Keratinocyte (primary cell): ENCODE measurements around the gene HRNR. TPM values are rescaled to one million over a fixed set of nuclear protein-coding genes. Genes with fewer than 3 reads are reported as not detected.

ENCODE experiments used
- DNase-seq: peaks from one replicate; pipeline ENCODE4 v3.0.0-alpha.2; 2011; ENCODE audit warnings: low read depth, missing footprints, low spot score
- FAIRE-seq: peaks from 2 replicates; lab custom pipeline; 2011; peaks lifted over from hg19 to GRCh38; lab: Jason Lieb, UNC
- H2AFZ ChIP-seq: 2 replicates; pipeline ENCODE4 v1.6.0; 2012; ENCODE audit warnings: low read length, control low read depth, inconsistent platforms; ENCODE audit not compliant: control insufficient read depth
- H3K27ac ChIP-seq: 2 replicates; pipeline ENCODE4 v1.5.1; 2011; ENCODE audit warnings: low read length; ENCODE audit not compliant: control insufficient read depth, insufficient read depth
- H3K27me3 ChIP-seq: 3 replicates; pipeline ENCODE4 v1.6.0; 2011; ENCODE audit warnings: low read length; ENCODE audit not compliant: control insufficient read depth, insufficient read depth; ENCODE audit errors: extremely low read depth
- H3K36me3 ChIP-seq, 2 experiments: 2 replicates in 1 of 2; 3 replicates in 1 of 2; pipeline ENCODE4 v1.5.1; 2011; ENCODE audit warnings: low read length in 2 of 2, mild to moderate bottlenecking in 1 of 2; ENCODE audit not compliant: control insufficient read depth in 2 of 2, insufficient read depth in 2 of 2; ENCODE audit errors: extremely low read depth in 1 of 2
- H3K4me1 ChIP-seq: 3 replicates; pipeline ENCODE4 v1.5.1; 2011; ENCODE audit warnings: low read length; ENCODE audit not compliant: control insufficient read depth, insufficient read depth; ENCODE audit errors: extremely low read depth
- H3K4me2 ChIP-seq: 3 replicates; pipeline ENCODE4 v1.6.0; 2011; ENCODE audit warnings: low read depth, low read length; ENCODE audit not compliant: control insufficient read depth, insufficient read depth; ENCODE audit errors: extremely low read depth
- H3K4me3 ChIP-seq, 3 experiments: fragments of 200-600 bp in 1 of 3; sonication (generic) in 1 of 3; 2 replicates in 2 of 3; 3 replicates in 1 of 3; pipeline ENCODE4 v1.5.1; 2011 to 2016; ENCODE audit warnings: low read length in 3 of 3, mild to moderate bottlenecking in 3 of 3, control low read depth in 2 of 3, inconsistent platforms in 1 of 3, low read depth in 1 of 3, mixed read lengths in 1 of 3, mixed run types in 1 of 3, moderate library complexity in 1 of 3; ENCODE audit not compliant: control insufficient read depth in 2 of 3, insufficient read depth in 2 of 3; ENCODE audit errors: extremely low read depth in 1 of 3
- H3K79me2 ChIP-seq: 2 replicates; pipeline ENCODE4 v1.6.0; 2012; ENCODE audit warnings: low read length; ENCODE audit not compliant: control insufficient read depth, insufficient read depth
- H3K9ac ChIP-seq: 3 replicates; pipeline ENCODE4 v1.6.0; 2011; ENCODE audit warnings: low read length; ENCODE audit not compliant: control insufficient read depth, insufficient read depth; ENCODE audit errors: extremely low read depth
- H3K9me1 ChIP-seq: 3 replicates; pipeline ENCODE4 v1.6.0; 2011; ENCODE audit warnings: low read length; ENCODE audit not compliant: control insufficient read depth, insufficient read depth; ENCODE audit errors: extremely low read depth
- H3K9me3 ChIP-seq: 2 replicates; pipeline ENCODE4 v1.5.1; 2012; ENCODE audit warnings: low read depth, low read length; ENCODE audit not compliant: control insufficient read depth
- H4K20me1 ChIP-seq: 3 replicates; pipeline ENCODE4 v1.6.0; 2011; ENCODE audit warnings: low read length; ENCODE audit not compliant: control insufficient read depth, insufficient read depth; ENCODE audit errors: extremely low read depth
- CTCF ChIP-seq, 3 experiments: IDR thresholded peaks in 1 of 3; conservative IDR thresholded peaks in 1 of 3; optimal IDR thresholded peaks in 1 of 3; 2 replicates in 2 of 3; 3 replicates in 1 of 3; pipeline versions ENCODE3 to v1.5.1; 2011; ENCODE audit warnings: low read length in 3 of 3, mild to moderate bottlenecking in 3 of 3, moderate library complexity in 2 of 3, control low read depth in 1 of 3, inconsistent platforms in 1 of 3; ENCODE audit not compliant: insufficient read depth in 2 of 3; ENCODE audit errors: extremely low read depth in 1 of 3
- EZH2 ChIP-seq: IDR thresholded peaks from one replicate; pipeline ENCODE4 v1.6.1; 2012; ENCODE audit warnings: inconsistent platforms, mild to moderate bottlenecking, low read length, moderate library complexity
- dilution Hi-C: fragments of 300-500 bp; cut with MboI; formaldehyde crosslinking; loops from one replicate; pipeline ENCODE4 v1.7.0; 2020; ENCODE audit warnings: low sequenced_read_pairs; ENCODE audit not compliant: extremely low pct_ligation_motif_present
- polyA plus RNA-seq, 5 experiments: library from polyadenylated mRNA; depleted of rRNA in 3 of 5; stranded (reverse) in 3 of 5; stranded (forward) in 1 of 5; unstranded in 1 of 5; fragments of >200 nt; gene quantifications; 1 replicate in 1 of 5; 2 replicates in 3 of 5; 3 replicates in 1 of 5; pipeline versions ENCODE4 v1.2.1 to v1.2.3, GENCODE V29; 2011 to 2012; ENCODE audit warnings: missing spikeins in 2 of 5, low read depth in 1 of 5, low replicate concordance in 1 of 5

HRNR gene
- polyA plus RNA-seq, 1 donor (not counting 4 experiments of a cell fraction or from before 2014, with no cell fraction given) = 0.09 TPM

GRCh38 chr1:152190589-152190988 lies 33.4 kb downstream of the HRNR start:
- peak; percentile 81 for FAIRE-seq
- H3K79me2 ChIP-seq = no peaks in the 10 kb centered on the region
- dilution Hi-C loops = no loop called here
- no peaks in the 10 kb centered on the region for H4K20me1 ChIP-seq
- H3K4me2 ChIP-seq = peak overlapping the region; percentile 49
- H3K36me3 ChIP-seq = no peaks in the 10 kb centered on the region
- H3K9me1 ChIP-seq = no peaks in the 10 kb centered on the region
- no peak for DNase-seq
- TF ChIP-seq CTCF (optimal IDR thresholded peaks at IDR 0.05 in 1 of 3, IDR thresholded peaks at IDR 0.05 in 1 of 3, conservative IDR thresholded peaks at IDR 0.05 in 1 of 3; ENCODE audit: extremely low read depth in 1 of 3, insufficient read depth in 2 of 3, low read length in 3 of 3) = no peak
- no peak for TF ChIP-seq EZH2
- H3K9ac ChIP-seq = no peak overlapping the region
- no peaks in the 10 kb centered on the region for H3K27me3 ChIP-seq
- H3K27ac ChIP-seq = peak overlapping the region; percentile 65
- H3K9me3 ChIP-seq = no peaks in the 10 kb centered on the region
- H3K4me1 ChIP-seq = peaks cover 41% of the 10 kb centered on the region
- H3K4me3 ChIP-seq = no peak overlapping the region
- no peak overlapping the region for H2AFZ ChIP-seq

GRCh38 chr1:152189657-152190442 lies 34.1 kb downstream of the HRNR start:
- H3K9me3 ChIP-seq = no peaks in the 10 kb centered on the region
- no peak overlapping the region for H2AFZ ChIP-seq
- TF ChIP-seq CTCF (optimal IDR thresholded peaks at IDR 0.05 in 1 of 3, IDR thresholded peaks at IDR 0.05 in 1 of 3, conservative IDR thresholded peaks at IDR 0.05 in 1 of 3; ENCODE audit: extremely low read depth in 1 of 3, insufficient read depth in 2 of 3, low read length in 3 of 3) (peak; percentile 63 to 87 (median 81)), EZH2 (no peak)
- H3K9me1 ChIP-seq = no peaks in the 10 kb centered on the region
- H3K9ac ChIP-seq = no peak overlapping the region
- dilution Hi-C loops = no loop called here
- peak overlapping the region; percentile 49 for H3K4me2 ChIP-seq
- peak overlapping the region; percentile 56 for H3K27ac ChIP-seq
- peak overlapping the region in 1 of 3 experiments; percentile 44 for H3K4me3 ChIP-seq
- no peaks in the 10 kb centered on the region for H4K20me1 ChIP-seq
- H3K27me3 ChIP-seq = no peaks in the 10 kb centered on the region
- no peaks in the 10 kb centered on the region for H3K36me3 ChIP-seq
- DNase-seq = no peak
- peak; percentile 92 for FAIRE-seq
- H3K79me2 ChIP-seq = no peaks in the 10 kb centered on the region
- peaks cover 48% of the 10 kb centered on the region for H3K4me1 ChIP-seq
